ENCODE measurements around the gene SFXN4. TPM values are rescaled to one million over a fixed set of nuclear protein-coding genes. Genes with fewer than 3 reads are reported as not detected.

Gene SFXN4
- total and polyA plus RNA-seq, 2 of the 13 experiments (the other 11 are each of a cell fraction or from before 2014, with no cell fraction given) = 47.7 to 64.9 TPM

- no peak for TF ChIP-seq MAF1 (CRISPR knock-in tag; IDR thresholded peaks at IDR 0.05; ENCODE audit: borderline replicate concordance)
- no peak for TF ChIP-seq RAD51 (IDR thresholded peaks at IDR 0.05; ENCODE audit: borderline replicate concordance)
- TF ChIP-seq ZBTB33 (CRISPR knock-in tag; IDR thresholded peaks at IDR 0.05) = no peak
- 0 out of 2 replicates have a peak, but pooled peaks have one; percentile 66 for TF ChIP-seq NKX3-1 (CRISPR knock-in tag; IDR thresholded peaks at IDR 0.05)
- no peak; the same call in 1 of the 2 replicates for TF ChIP-seq ZNF138 (CRISPR knock-in tag; IDR thresholded peaks at IDR 0.05; ENCODE audit: low read depth)
- peak; percentile 62; the same call in 1 of the 2 replicates for TF ChIP-seq CSRNP1 (CRISPR knock-in tag; IDR thresholded peaks at IDR 0.05)
- no peak for TF ChIP-seq RORA (CRISPR knock-in tag; IDR thresholded peaks at IDR 0.05)
- TF ChIP-seq PRMT3 (CRISPR knock-in tag; IDR thresholded peaks at IDR 0.05; ENCODE audit: borderline replicate concordance, low read depth) = no peak
- TF ChIP-seq ZNF7 (CRISPR knock-in tag; IDR thresholded peaks at IDR 0.05) = no peak
- 0 out of 2 replicates have a peak, but pooled peaks have one; percentile 72 for TF ChIP-seq ZNF766 (CRISPR knock-in tag; IDR thresholded peaks at IDR 0.05; ENCODE audit: borderline replicate concordance)
- no peak; the same call in 1 of the 2 replicates for TF ChIP-seq PHF20 (CRISPR knock-in tag; IDR thresholded peaks at IDR 0.05)
- no peak for TF ChIP-seq MNT (IDR thresholded peaks at IDR 0.05)
- TF ChIP-seq ELK4 (CRISPR knock-in tag; IDR thresholded peaks at IDR 0.05; ENCODE audit: borderline replicate concordance) = no peak
- peak; percentile 69 for TF ChIP-seq ZBTB25 (CRISPR knock-in tag; IDR thresholded peaks at IDR 0.05)
- TF ChIP-seq KDM4B (CRISPR knock-in tag; IDR thresholded peaks at IDR 0.05) = peak; percentile 22; the same call in 1 of the 2 replicates
- no peak for TF ChIP-seq ZNF720 (CRISPR knock-in tag; IDR thresholded peaks at IDR 0.05)
Observed at GRCh38 chr10:119178372-119179119, 13.0 kb upstream of the SFXN4 start, which contains the start of gene PRDX3 (continued).
